Peyer's patch (tissue), 4 donors: ENCODE results near the gene TNRC6B.

Source experiments
- POLR2A ChIP-seq, 2 donors: fragments of 450-650 bp; IDR thresholded peaks; one replicate each; pipeline ENCODE4 v1.5.1; 2017; ENCODE audit warnings: antibody characterized with exemption in 2 of 2, mild to moderate bottlenecking in 2 of 2, moderate library complexity in 2 of 2
- TF ChIP-seq, protein P1 (sequence below), 6 experiments: fragments of 450-650 bp in 4 of 6; fragments of 200-600 bp in 2 of 6; sonication (generic) in 1 of 6; IDR thresholded peaks; one replicate each; pipeline ENCODE4 v1.5.1; 2017 to 2019; ENCODE audit warnings: antibody characterized with exemption in 6 of 6, mild to moderate bottlenecking in 3 of 6, moderate library complexity in 1 of 6

DNA sequence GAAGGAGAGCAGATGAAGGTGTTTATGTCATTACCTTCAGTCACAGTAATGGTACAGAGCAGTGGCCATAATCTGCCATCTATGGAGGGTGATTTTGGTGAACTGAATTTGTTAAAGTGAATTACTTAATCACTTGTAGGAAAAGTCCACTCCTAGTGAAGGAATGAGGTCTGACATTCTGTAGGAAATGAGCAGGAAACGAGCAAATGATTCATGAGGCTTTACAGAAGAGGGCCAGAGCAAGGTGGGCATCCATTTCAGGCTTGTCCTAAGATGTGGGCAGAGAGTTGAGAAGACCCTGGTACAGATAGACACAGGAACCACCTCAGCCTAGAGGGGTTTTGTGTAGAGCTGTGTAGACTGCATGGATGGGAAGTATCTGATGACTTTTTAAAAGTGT lies 186.7 kb downstream of the TNRC6B start:
- TF ChIP-seq, protein P1, sequence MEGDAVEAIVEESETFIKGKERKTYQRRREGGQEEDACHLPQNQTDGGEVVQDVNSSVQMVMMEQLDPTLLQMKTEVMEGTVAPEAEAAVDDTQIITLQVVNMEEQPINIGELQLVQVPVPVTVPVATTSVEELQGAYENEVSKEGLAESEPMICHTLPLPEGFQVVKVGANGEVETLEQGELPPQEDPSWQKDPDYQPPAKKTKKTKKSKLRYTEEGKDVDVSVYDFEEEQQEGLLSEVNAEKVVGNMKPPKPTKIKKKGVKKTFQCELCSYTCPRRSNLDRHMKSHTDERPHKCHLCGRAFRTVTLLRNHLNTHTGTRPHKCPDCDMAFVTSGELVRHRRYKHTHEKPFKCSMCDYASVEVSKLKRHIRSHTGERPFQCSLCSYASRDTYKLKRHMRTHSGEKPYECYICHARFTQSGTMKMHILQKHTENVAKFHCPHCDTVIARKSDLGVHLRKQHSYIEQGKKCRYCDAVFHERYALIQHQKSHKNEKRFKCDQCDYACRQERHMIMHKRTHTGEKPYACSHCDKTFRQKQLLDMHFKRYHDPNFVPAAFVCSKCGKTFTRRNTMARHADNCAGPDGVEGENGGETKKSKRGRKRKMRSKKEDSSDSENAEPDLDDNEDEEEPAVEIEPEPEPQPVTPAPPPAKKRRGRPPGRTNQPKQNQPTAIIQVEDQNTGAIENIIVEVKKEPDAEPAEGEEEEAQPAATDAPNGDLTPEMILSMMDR (IDR thresholded peaks at IDR 0.05), result no peak
- TF ChIP-seq POLR2A (IDR thresholded peaks at IDR 0.05), result no peak
